Stomach (tissue), 4 donors: ENCODE data around the gene CTSW.

Experiments
- CTCF ChIP-seq, 7 experiments: fragments of 450-650 bp in 4 of 7; fragments of 200-600 bp in 3 of 7; sonication (generic) in 3 of 7; IDR thresholded peaks; one replicate each; pipeline ENCODE4 v1.5.1; 2016 to 2019; ENCODE audit warnings: antibody characterized with exemption in 7 of 7, control low read depth in 2 of 7, mild to moderate bottlenecking in 1 of 7
- POLR2AphosphoS5 ChIP-seq, 3 donors: sonication (generic); formaldehyde crosslinking; IDR thresholded peaks; one replicate each; pipeline ENCODE4 v1.6.1; 2016; ENCODE audit warnings: antibody characterized with exemption in 3 of 3

DNA sequence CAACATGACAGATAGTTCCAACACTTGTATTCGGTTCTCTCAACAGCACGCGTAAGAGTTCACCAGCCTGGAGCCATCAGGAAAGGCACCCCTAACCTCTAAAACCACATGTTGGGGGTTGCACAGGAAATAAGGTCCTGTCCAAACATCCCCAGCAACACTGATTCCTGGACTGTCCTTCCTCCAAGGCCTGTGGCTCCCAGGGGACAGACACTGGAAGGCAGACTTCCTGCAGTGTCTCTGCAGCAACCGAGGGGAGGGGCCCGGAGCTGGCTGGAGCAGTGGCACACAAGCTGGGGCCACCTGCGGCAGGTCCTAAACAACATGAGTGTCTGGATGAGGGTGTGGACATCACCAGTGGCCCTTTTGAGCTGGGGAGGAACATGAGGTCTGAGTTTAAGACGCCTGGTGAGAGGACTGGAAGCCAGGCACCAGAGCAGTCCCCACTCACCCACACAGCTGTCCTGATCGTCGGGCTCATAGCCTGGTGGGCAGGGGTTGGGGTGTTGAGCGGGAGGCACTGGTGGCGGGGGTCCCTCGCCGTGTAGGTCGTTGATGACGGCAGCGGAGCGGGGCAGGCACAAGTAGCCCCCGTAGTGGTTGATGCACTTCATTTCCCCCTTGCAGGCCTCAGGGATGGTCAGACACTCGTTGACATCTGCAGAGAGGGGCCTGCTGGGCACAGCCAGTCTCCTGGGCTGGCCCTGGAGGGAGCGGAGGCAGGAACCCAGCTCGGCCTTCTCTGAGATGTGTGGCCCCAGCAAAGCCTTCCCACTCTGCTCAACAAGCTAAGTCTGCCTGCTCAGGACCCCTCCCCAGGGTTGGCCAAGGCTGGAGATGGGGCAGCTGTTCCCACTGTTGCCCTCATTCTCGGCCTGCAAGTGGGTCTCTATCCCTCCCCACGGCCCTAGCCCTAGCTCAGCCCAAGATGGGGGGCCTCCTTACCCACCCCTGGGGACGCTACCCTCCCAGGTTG lies 8.6 kb upstream of the CTSW start:
- TF ChIP-seq CTCF (IDR thresholded peaks at IDR 0.05) (no peak), POLR2AphosphoS5 (IDR thresholded peaks at IDR 0.05) (no peak)
